OCI-LY3 (cell line): Measurements from ENCODE around the gene ITPR1.

Source experiments
- H2AFZ ChIP-seq: fragments of 200-600, 300-600 bp; shearing (Covaris generic); 2 replicates; pipeline ENCODE4 v1.6.0; 2014; ENCODE audit warnings: antibody characterized with exemption, low read depth, low read length
- H3K27ac ChIP-seq: fragments of 200-600, 300-600 bp; sonication (generic); 2 replicates; pipeline ENCODE4 v1.5.1; 2014; ENCODE audit warnings: mild to moderate bottlenecking, low read length, moderate library complexity, mixed read lengths
- H3K27me3 ChIP-seq: fragments of 200-600, 300-600 bp; sonication (generic); 2 replicates; pipeline ENCODE4 v1.6.1; 2014; ENCODE audit warnings: low read depth, low read length, mixed read lengths
- H3K36me3 ChIP-seq: fragments of 200-600, 300-600 bp; sonication (generic); replicated peaks from 2 replicates; pipeline ENCODE3; 2014; ENCODE audit warnings: low read depth, low read length, mixed read lengths
- H3K4me1 ChIP-seq: fragments of 300-600, 200-600 bp; sonication (generic); 2 replicates; pipeline ENCODE4 v1.6.1; 2014; ENCODE audit warnings: low read length, mixed read lengths
- H3K4me2 ChIP-seq: fragments of 200-600, 300-600 bp; sonication (generic); 2 replicates; pipeline ENCODE4 v1.6.1; 2014; ENCODE audit warnings: low read length, mixed read lengths
- H3K4me3 ChIP-seq: fragments of 300-600, 200-600 bp; sonication (generic); 2 replicates; pipeline ENCODE4 v1.5.1; 2014; ENCODE audit warnings: antibody characterized with exemption, mild to moderate bottlenecking, low read length, moderate library complexity
- H3K79me2 ChIP-seq: fragments of 300-600, 200-600 bp; shearing (Covaris generic); 2 replicates; pipeline ENCODE4 v1.6.1; 2014; ENCODE audit warnings: mild to moderate bottlenecking, low read length, mixed read lengths
- H3K9ac ChIP-seq: fragments of 300-600, 200-600 bp; shearing (Covaris generic); 2 replicates; pipeline ENCODE4 v1.6.0; 2014; ENCODE audit warnings: mild to moderate bottlenecking, low read length, moderate library complexity
- H3K9me3 ChIP-seq: fragments of 200-600, 300-600 bp; shearing (Covaris generic); 2 replicates; pipeline ENCODE4 v1.6.1; 2014; ENCODE audit warnings: low read length, mixed read lengths; ENCODE audit not compliant: insufficient read depth
- H4K20me1 ChIP-seq: fragments of 200-600, 300-600 bp; sonication (generic); 2 replicates; pipeline ENCODE4 v1.6.1; 2016; ENCODE audit warnings: low read length, mixed read lengths; ENCODE audit not compliant: insufficient read depth
- EZH2phosphoT487 ChIP-seq: fragments of 200-600 bp; shearing (Covaris generic); IDR thresholded peaks from 2 replicates; pipeline ENCODE4 v1.6.1; 2018; ENCODE audit warnings: antibody characterized with exemption, mixed run types, low read depth
- TF ChIP-seq, protein P1 (sequence below): fragments of 200-600, 300-600 bp; sonication (generic); IDR thresholded peaks from 2 replicates; pipeline ENCODE4 v1.5.1; 2014; ENCODE audit warnings: antibody characterized with exemption, low read length, low read depth

ITPR1 gene

DNA sequence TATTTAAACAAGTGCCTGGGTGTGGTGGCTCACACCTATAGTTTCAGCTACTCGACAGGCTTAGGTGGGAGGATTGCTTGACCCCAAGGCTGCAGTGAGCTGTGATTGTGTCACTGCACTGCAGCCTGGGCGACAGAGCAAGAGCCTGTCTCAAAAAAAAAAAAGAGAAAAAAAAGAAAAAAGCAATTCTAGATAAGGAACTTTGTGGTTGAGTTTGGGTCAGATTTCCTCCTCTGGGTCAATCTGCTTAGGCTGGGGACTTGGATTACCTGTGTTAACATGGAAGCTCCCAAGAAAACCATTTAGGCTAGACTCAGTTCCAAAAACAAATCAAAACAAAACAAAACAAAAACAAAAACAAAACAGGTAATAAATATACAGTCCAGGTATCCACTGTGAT is 50.0 kb downstream of the ITPR1 start:
- Histone ChIP-seq H3K79me2 (no peaks in the 10 kb centered on the region), H3K27me3 (no peaks in the 10 kb centered on the region), H3K4me3 (no peak overlapping the region), H3K36me3 (no peaks in the 10 kb centered on the region), H3K27ac (no peak overlapping the region), H2AFZ (no peak overlapping the region), H3K9ac (no peak overlapping the region), H3K4me1 (no peaks in the 10 kb centered on the region), H3K9me3 (no peaks in the 10 kb centered on the region), H4K20me1 (no peaks in the 10 kb centered on the region), H3K4me2 (no peak overlapping the region)
- no peak for TF ChIP-seq EZH2phosphoT487
- TF ChIP-seq, protein P1, sequence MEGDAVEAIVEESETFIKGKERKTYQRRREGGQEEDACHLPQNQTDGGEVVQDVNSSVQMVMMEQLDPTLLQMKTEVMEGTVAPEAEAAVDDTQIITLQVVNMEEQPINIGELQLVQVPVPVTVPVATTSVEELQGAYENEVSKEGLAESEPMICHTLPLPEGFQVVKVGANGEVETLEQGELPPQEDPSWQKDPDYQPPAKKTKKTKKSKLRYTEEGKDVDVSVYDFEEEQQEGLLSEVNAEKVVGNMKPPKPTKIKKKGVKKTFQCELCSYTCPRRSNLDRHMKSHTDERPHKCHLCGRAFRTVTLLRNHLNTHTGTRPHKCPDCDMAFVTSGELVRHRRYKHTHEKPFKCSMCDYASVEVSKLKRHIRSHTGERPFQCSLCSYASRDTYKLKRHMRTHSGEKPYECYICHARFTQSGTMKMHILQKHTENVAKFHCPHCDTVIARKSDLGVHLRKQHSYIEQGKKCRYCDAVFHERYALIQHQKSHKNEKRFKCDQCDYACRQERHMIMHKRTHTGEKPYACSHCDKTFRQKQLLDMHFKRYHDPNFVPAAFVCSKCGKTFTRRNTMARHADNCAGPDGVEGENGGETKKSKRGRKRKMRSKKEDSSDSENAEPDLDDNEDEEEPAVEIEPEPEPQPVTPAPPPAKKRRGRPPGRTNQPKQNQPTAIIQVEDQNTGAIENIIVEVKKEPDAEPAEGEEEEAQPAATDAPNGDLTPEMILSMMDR: no peak

DNA sequence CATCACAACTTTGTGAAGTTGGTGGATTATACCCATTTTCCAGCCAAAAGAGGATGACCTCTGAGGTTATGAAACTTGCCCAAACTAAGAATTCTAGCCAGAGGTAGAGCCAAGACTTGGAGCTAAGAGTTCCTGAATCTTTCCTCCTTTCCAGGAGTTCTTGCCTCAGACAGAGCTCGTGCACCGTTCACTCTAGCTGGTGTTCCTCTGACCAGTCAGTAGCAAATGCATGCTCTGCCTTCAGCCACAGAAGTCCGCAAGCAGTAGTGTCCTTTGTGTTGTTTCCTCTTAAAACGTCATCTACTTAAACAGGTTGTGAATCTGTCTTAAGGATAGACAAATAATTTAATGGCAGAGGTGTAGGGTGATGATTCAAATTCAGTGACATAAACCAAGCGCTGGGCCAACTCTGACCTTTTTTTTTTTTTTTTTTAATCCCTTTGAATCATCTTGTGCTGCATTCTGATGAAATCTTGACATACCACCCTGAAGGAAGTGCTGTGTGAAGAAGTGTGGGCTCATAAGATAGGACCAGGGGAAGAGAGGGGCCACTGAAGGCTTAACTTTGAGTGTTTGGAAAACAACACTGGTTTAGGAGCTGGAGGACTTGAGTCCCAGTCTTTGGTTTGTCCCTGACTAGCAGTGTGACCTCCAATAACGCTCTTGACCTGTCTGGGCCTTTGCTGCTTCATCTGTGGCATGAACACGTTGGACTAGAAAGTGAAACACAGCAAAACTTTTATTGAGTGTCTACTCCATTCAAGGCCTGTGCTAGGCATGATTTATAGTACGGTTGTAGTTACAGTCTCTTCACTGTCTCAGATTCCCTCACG is 53.4 kb downstream of the ITPR1 start:
- no peak overlapping the region for H3K9ac ChIP-seq
- H2AFZ ChIP-seq: no peak overlapping the region
- no peak overlapping the region for H3K27ac ChIP-seq
- no peaks in the 10 kb centered on the region for H3K79me2 ChIP-seq
- H3K27me3 ChIP-seq: no peaks in the 10 kb centered on the region
- H4K20me1 ChIP-seq: no peaks in the 10 kb centered on the region
- TF ChIP-seq, protein P1: no peak
- no peak for TF ChIP-seq EZH2phosphoT487
- no peaks in the 10 kb centered on the region for H3K9me3 ChIP-seq
- no peaks in the 10 kb centered on the region for H3K36me3 ChIP-seq
- no peak overlapping the region for H3K4me2 ChIP-seq
- H3K4me3 ChIP-seq: no peak overlapping the region
- H3K4me1 ChIP-seq: no peaks in the 10 kb centered on the region

DNA sequence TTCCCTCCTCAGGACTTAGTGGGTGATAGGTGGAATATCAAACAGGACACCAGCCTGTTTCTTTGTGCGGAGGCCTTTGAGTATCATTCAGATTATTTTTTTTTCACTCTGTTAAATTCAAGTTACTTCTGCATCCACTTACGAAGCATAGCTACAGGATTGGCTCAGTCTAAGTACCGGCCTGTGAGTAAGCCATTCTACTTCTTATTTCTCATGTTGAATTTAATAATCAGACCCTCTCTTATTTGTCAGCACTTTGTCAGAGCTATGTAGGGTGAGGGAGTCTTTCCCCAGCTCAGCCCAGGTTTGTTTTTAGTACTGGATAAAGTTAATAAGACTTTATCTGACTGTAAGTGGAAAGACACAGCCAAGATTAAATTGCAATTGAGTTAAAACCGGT is 54.7 kb downstream of the ITPR1 start:
- Histone ChIP-seq H3K36me3 (no peaks in the 10 kb centered on the region), H4K20me1 (no peaks in the 10 kb centered on the region), H2AFZ (no peak overlapping the region), H3K79me2 (no peaks in the 10 kb centered on the region), H3K4me1 (no peaks in the 10 kb centered on the region), H3K27ac (no peak overlapping the region), H3K4me3 (no peak overlapping the region), H3K27me3 (no peaks in the 10 kb centered on the region), H3K9me3 (no peaks in the 10 kb centered on the region), H3K4me2 (no peak overlapping the region), H3K9ac (no peak overlapping the region)
- TF ChIP-seq, protein P1: no peak
- no peak for TF ChIP-seq EZH2phosphoT487

DNA sequence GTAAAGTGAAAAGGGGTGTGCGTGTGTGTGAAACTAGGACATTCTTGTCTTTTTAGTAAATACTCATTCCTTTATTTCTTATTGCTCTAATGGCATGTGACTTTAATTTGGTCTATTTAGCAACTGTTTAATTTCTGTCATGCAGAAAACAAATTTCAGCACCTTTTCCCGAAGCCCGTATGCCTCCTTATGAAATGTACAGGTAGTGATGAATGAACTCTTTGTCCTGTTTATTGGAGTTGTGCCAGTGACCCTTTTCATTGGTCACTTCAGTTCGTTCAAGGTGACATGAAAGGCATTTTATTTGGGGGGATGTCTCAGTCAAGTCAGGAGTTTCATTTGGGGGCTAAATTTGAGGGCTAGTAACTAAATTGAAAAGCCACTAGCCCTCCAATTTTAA is 55.2 kb downstream of the ITPR1 start:
- H3K27me3 ChIP-seq: no peaks in the 10 kb centered on the region
- H3K4me1 ChIP-seq: no peaks in the 10 kb centered on the region
- H2AFZ ChIP-seq: no peak overlapping the region
- H4K20me1 ChIP-seq: no peaks in the 10 kb centered on the region
- no peak overlapping the region for H3K9ac ChIP-seq
- no peak overlapping the region for H3K4me3 ChIP-seq
- no peaks in the 10 kb centered on the region for H3K9me3 ChIP-seq
- TF ChIP-seq EZH2phosphoT487: no peak
- TF ChIP-seq, protein P1: no peak
- no peaks in the 10 kb centered on the region for H3K36me3 ChIP-seq
- H3K4me2 ChIP-seq: no peak overlapping the region
- H3K27ac ChIP-seq: no peak overlapping the region
- no peaks in the 10 kb centered on the region for H3K79me2 ChIP-seq
